ENCODE data around the gene IZUMO3. TPM values are rescaled to one million over a fixed set of nuclear protein-coding genes. Genes with fewer than 3 reads are reported as not detected.

The IZUMO3 gene, protein sequence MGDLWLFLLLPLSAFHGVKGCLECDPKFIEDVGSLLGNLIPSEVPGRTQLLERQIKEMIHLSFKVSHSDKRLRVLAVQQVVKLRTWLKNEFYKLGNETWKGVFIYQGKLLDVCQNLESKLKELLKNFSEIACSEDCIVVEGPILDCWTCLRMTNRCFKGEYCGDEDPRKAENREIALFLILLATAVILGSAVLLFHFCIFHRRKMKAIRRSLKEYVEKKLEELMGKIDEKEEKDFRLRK
- total RNA-seq (2022) (not detected in 2 replicates), Bru-seq, nascent RNA (not detected), BruChase-seq, experiment 1, labeled RNA remaining after a 6-hour chase (not detected), BruChase-seq, experiment 2, labeled RNA remaining after a 2-hour chase (not detected)
- long read RNA-seq, result 0 reads

DNA sequence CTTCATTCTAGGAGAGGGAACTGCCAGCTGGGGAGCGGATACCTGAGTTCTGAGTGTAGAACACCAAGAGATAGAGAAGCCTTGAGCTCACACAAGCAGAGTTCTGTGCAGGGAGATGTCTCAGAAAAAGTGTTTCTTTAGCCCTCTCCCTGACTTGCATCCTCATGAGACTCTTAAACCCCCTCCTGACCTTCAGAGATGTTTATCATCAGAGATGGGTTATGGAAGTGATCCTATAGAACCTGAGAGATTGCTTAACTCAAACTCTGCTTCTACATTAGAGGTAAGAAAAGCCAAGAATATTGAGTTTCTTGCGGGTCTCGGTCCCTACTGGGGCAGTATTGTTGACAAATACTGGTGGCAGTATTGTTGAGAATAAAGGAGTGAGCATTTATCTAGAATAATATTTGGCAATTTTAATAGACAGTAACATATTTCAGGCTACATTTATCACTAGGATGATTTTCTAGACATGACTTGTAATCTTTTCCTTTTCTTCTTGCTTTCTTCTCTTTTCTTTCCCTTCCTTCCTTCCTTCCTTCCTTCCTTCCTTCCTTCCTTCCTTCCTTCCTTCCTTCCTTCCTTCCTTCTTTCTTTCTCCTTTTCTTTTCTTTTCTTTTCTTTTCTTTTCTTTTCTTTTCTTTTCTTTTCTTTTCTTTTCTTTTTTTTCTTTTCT lies at the start of gene IZUMO3:
TSS of gene IZUMO3 (minus strand) at position 51 of the 676 bp plus-strand sequence. CDS start 248 bp downstream, outside the sequence.
- H3K4me1 Mint-ChIP-seq (ENCODE audit: insufficient read depth, unreplicated experiment), result no peaks in the 10 kb centered on the region
- BruUV-seq (replicated peaks), result no TSS peak
- DNase-seq (ENCODE audit: unreplicated experiment), result no peak
- peaks cover 15% of the 10 kb centered on the region for H3K27me3 Mint-ChIP-seq (ENCODE audit: insufficient read depth, unreplicated experiment)
- no peaks in the 10 kb centered on the region for H3K36me3 Mint-ChIP-seq (ENCODE audit: insufficient read depth, unreplicated experiment)
- no peak within 1 kb of the TSS for H3K4me3 Mint-ChIP-seq (ENCODE audit: unreplicated experiment)
- TF ChIP-seq, protein P1, sequence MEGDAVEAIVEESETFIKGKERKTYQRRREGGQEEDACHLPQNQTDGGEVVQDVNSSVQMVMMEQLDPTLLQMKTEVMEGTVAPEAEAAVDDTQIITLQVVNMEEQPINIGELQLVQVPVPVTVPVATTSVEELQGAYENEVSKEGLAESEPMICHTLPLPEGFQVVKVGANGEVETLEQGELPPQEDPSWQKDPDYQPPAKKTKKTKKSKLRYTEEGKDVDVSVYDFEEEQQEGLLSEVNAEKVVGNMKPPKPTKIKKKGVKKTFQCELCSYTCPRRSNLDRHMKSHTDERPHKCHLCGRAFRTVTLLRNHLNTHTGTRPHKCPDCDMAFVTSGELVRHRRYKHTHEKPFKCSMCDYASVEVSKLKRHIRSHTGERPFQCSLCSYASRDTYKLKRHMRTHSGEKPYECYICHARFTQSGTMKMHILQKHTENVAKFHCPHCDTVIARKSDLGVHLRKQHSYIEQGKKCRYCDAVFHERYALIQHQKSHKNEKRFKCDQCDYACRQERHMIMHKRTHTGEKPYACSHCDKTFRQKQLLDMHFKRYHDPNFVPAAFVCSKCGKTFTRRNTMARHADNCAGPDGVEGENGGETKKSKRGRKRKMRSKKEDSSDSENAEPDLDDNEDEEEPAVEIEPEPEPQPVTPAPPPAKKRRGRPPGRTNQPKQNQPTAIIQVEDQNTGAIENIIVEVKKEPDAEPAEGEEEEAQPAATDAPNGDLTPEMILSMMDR (IDR thresholded peaks at IDR 0.05; ENCODE audit: unreplicated experiment), result no peak
- POLR2A ChIA-PET, result interaction anchor here (0.7 kb wide), 1 partner anchor 108 kb away, joined by 4 read pairs; no protein-coding TSS in a partner anchor
- H3K27ac Mint-ChIP-seq (ENCODE audit: low read depth, unreplicated experiment), result no peak within 1 kb of the TSS
- CTCF ChIA-PET, result no interaction called here
- intact Hi-C loops (cut with micrococcal nuclease), result no loop called here
- H3K9me3 Mint-ChIP-seq (ENCODE audit: unreplicated experiment), result no peaks in the 10 kb centered on the region

DNA sequence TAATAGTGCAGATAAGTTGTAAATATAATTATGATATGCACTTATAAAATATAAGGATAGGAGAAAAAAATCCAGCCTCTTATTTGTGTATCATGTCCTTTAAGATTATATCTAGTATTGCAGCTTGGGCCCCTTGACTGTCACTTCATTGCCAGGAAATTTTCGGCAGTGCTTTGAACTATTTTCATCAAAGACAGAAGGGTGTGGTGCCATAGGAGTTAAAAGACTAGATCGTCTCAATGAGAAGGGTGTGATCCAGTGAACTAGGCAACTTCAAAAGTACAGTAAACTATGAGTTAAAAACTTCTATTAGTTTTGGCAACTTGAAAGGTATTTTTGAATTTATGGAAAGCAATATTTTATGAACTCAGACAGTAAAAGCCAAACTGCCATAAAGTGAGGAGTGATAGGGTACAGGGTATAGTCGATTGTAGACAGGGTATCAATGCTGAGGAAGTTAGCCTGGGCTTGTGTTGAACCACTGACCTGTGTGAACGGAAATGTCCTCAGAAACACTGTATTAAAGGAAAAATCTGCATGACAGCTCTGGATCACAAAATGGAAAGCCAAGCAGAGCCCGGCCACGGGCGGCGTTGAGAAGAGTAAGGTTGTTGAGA lies 48.6 kb upstream of the IZUMO3 start:
- ChIA-PET CTCF (interaction anchor here (0.6 to 0.8 kb wide), 2 partner anchors 9 to 109 kb away, joined by 3 to 4 read pairs; no protein-coding TSS in a partner anchor), POLR2A (no interaction called here)
- intact Hi-C loops (cut with micrococcal nuclease), result no loop called here
- TF ChIP-seq, protein P1 (IDR thresholded peaks at IDR 0.05; ENCODE audit: unreplicated experiment), result no peak
- DNase-seq (ENCODE audit: unreplicated experiment), result no peak
- H3K27ac Mint-ChIP-seq (ENCODE audit: low read depth, unreplicated experiment), result no peak overlapping the region
- H3K36me3 Mint-ChIP-seq (ENCODE audit: insufficient read depth, unreplicated experiment), result no peaks in the 10 kb centered on the region
- H3K9me3 Mint-ChIP-seq (ENCODE audit: unreplicated experiment), result peaks cover 5% of the 10 kb centered on the region
- peaks cover 5% of the 10 kb centered on the region for H3K4me1 Mint-ChIP-seq (ENCODE audit: insufficient read depth, unreplicated experiment)
- BruUV-seq (replicated peaks), result no TSS peak
- H3K4me3 Mint-ChIP-seq (ENCODE audit: unreplicated experiment), result no peak overlapping the region
- H3K27me3 Mint-ChIP-seq (ENCODE audit: insufficient read depth, unreplicated experiment), result no peaks in the 10 kb centered on the region

DNA sequence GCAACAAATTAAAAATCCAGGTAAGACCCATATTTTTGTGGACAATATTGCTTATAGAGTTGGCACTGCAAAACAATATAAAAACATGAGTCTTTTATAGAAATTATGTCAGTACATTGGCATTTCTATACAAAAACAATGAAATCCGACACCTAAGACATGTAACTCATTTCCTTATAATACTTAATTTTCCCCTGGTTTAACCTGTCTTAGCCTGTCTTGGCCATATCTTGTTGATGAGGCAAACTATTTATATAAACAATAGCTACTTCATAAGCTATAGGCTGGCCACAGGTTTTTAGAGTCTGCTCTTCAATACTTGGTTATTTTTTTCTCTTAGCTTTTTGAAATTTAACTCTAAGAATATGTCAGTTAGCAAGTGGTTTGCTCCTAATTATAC lies 44.7 kb upstream of the IZUMO3 start:
- ChIA-PET CTCF (no interaction called here), POLR2A (no interaction called here)
- Mint-ChIP-seq H3K9me3 (ENCODE audit: unreplicated experiment) (no peaks in the 10 kb centered on the region), H3K27me3 (ENCODE audit: insufficient read depth, unreplicated experiment) (no peaks in the 10 kb centered on the region), H3K36me3 (ENCODE audit: insufficient read depth, unreplicated experiment) (no peaks in the 10 kb centered on the region), H3K4me3 (ENCODE audit: unreplicated experiment) (no peak overlapping the region), H3K4me1 (ENCODE audit: insufficient read depth, unreplicated experiment) (peaks cover 5% of the 10 kb centered on the region), H3K27ac (ENCODE audit: low read depth, unreplicated experiment) (no peak overlapping the region)
- TF ChIP-seq, protein P1 (IDR thresholded peaks at IDR 0.05; ENCODE audit: unreplicated experiment), result no peak
- peak; percentile 42 for DNase-seq (ENCODE audit: unreplicated experiment)
- BruUV-seq (replicated peaks), result no TSS peak
- intact Hi-C loops (cut with micrococcal nuclease), result no loop called here

DNA sequence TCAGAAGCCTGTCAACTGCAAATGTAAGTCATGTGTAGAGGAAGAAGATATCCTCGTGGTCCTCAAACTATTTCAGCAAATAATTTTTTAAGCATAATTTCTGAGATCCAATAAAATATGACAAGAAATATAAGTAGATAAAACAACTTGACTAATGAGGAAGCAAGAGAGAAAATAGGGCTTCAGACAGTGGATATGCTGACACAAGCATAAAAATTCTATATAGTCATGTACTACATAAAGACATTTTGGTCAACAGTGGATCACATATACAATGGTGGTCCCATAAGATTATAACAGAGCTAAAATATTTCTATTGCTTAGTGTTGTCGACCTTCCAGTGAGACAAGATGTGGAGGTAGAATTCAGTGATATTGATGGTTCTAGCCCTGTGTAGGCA lies 42.2 kb upstream of the IZUMO3 start:
- H3K4me3 Mint-ChIP-seq (ENCODE audit: unreplicated experiment), result no peak overlapping the region
- no peaks in the 10 kb centered on the region for H3K9me3 Mint-ChIP-seq (ENCODE audit: unreplicated experiment)
- no peak overlapping the region for H3K27ac Mint-ChIP-seq (ENCODE audit: low read depth, unreplicated experiment)
- POLR2A ChIA-PET, result no interaction called here
- CTCF ChIA-PET, result no interaction called here
- TF ChIP-seq, protein P1 (IDR thresholded peaks at IDR 0.05; ENCODE audit: unreplicated experiment), result no peak
- no peaks in the 10 kb centered on the region for H3K36me3 Mint-ChIP-seq (ENCODE audit: insufficient read depth, unreplicated experiment)
- H3K27me3 Mint-ChIP-seq (ENCODE audit: insufficient read depth, unreplicated experiment), result no peaks in the 10 kb centered on the region
- BruUV-seq (replicated peaks), result no TSS peak
- DNase-seq (ENCODE audit: unreplicated experiment), result no peak
- intact Hi-C loops (cut with micrococcal nuclease), result no loop called here
- H3K4me1 Mint-ChIP-seq (ENCODE audit: insufficient read depth, unreplicated experiment), result no peaks in the 10 kb centered on the region
